OCI-LY7 (cell line): Measurements from ENCODE around the gene USPL1. TPM values are rescaled to one million over a fixed set of nuclear protein-coding genes. Genes with fewer than 3 reads are reported as not detected.
"Not testable (repeated sequence)": the region's sequence is repeated elsewhere in the genome, so short reads cannot be mapped to it uniquely, and the experiment has no call there.

ENCODE experiments used
- BruUV-seq: library from RNA; stranded (reverse); fragments of 400-500 nt; replicated peaks from 2 replicates; lab custom pipeline; 2021; lab: Mats Ljungman, UMichigan
- CTCF ChIA-PET: fragments of 300-600 bp; sonication (Branson Sonifier 250); formaldehyde crosslinking; loops from one replicate; lab custom pipeline; 2022; ENCODE audit warnings: antibody characterized with exemption; ENCODE audit not compliant: unreplicated experiment; lab: Charles Lee
- POLR2A ChIA-PET: fragments of 300-600 bp; sonication (Branson Sonifier 250); formaldehyde crosslinking; loops from one replicate; lab custom pipeline; 2022; ENCODE audit warnings: antibody characterized with exemption; lab: Charles Lee
- DNase-seq: peaks from one replicate; pipeline ENCODE4 v3.0.0-alpha.2; 2015; ENCODE audit warnings: low spot score
- H2AFZ ChIP-seq: fragments of 200-600 bp; sonication (generic), shearing (Covaris generic); 2 replicates; pipeline ENCODE4 v1.6.1; 2014; ENCODE audit warnings: mild to moderate bottlenecking, antibody characterized with exemption, low read length, moderate library complexity
- H3K27ac ChIP-seq: fragments of 200-600 bp; sonication (generic); 2 replicates; pipeline ENCODE4 v1.5.1; 2014; ENCODE audit warnings: mixed run types, low read depth, mild to moderate bottlenecking, moderate library complexity, low read length, inconsistent platforms; ENCODE audit not compliant: poor library complexity, severe bottlenecking
- H3K36me3 ChIP-seq: fragments of 200-600 bp; sonication (generic); 2 replicates; pipeline ENCODE4 v1.6.1; 2014; ENCODE audit warnings: mild to moderate bottlenecking, antibody characterized with exemption, low read length, moderate library complexity, mixed read lengths; ENCODE audit not compliant: insufficient read depth
- H3K4me1 ChIP-seq: fragments of 200-600 bp; sonication (generic); 2 replicates; pipeline ENCODE4 v1.5.1; 2014; ENCODE audit warnings: mild to moderate bottlenecking, low read length; ENCODE audit not compliant: insufficient read depth, poor library complexity, severe bottlenecking
- H3K4me2 ChIP-seq: fragments of 200-600 bp; sonication (generic); 2 replicates; pipeline ENCODE4 v1.6.1; 2014; ENCODE audit warnings: mild to moderate bottlenecking, low read length
- H3K4me3 ChIP-seq: fragments of 200-600 bp; sonication (generic); 2 replicates; pipeline ENCODE4 v1.5.1; 2014; ENCODE audit warnings: mild to moderate bottlenecking, low read depth, low read length; ENCODE audit not compliant: poor library complexity, severe bottlenecking
- H3K79me2 ChIP-seq: fragments of 200-600 bp; sonication (generic); 2 replicates; pipeline ENCODE4 v1.6.1; 2016; ENCODE audit warnings: low read depth, mild to moderate bottlenecking, low read length, moderate library complexity, mixed read lengths; ENCODE audit not compliant: insufficient read depth
- H3K9me2 ChIP-seq: fragments of 200-600 bp; sonication (generic); 2 replicates; pipeline ENCODE4 v1.6.1; 2016; ENCODE audit warnings: mild to moderate bottlenecking, low read length, mixed read lengths; ENCODE audit not compliant: insufficient read depth
- H3K9me3 ChIP-seq: fragments of 200-600 bp; sonication (generic); 2 replicates; pipeline ENCODE4 v1.6.1; 2014; ENCODE audit warnings: mild to moderate bottlenecking, mixed run types, low read length, mixed read lengths
- H4K20me1 ChIP-seq: fragments of 200-600 bp; sonication (generic); 2 replicates; pipeline ENCODE4 v1.6.1; 2014; ENCODE audit warnings: mild to moderate bottlenecking, antibody characterized with exemption, low read length, moderate library complexity, mixed read lengths; ENCODE audit not compliant: insufficient read depth
- CTCF ChIP-seq: fragments of 200-600 bp; sonication (generic); conservative IDR thresholded peaks from 2 replicates; pipeline ENCODE4 v1.5.1; 2014; ENCODE audit warnings: mild to moderate bottlenecking, antibody characterized with exemption, low read length, moderate library complexity, mixed read lengths
- EZH2phosphoT487 ChIP-seq: fragments of 200-600 bp; sonication (generic); IDR thresholded peaks from 2 replicates; pipeline ENCODE4 v1.6.1; 2018; ENCODE audit warnings: low read depth, borderline replicate concordance, mild to moderate bottlenecking, mixed run types, antibody characterized with exemption, low read length, moderate library complexity, mixed read lengths
- intact Hi-C: fragments of 100-400 bp; cut with micrococcal nuclease; formaldehyde crosslinking; loops from one replicate; pipeline ENCODE4 v1.10.0; 2022; ENCODE audit not compliant: unreplicated experiment
- total RNA-seq, 2 experiments: library from RNA; depleted of rRNA in 1 of 2; stranded (reverse); fragments of >200 nt in 1 of 2; shearing (Covaris generic) in 1 of 2; gene quantifications; 2 replicates each; pipeline ENCODE4 v1.2.3, GENCODE V29; 2014 to 2022

Gene USPL1
- total RNA-seq, 2 experiments from 2014 or later: 19.2 to 21.9 TPM

DNA sequence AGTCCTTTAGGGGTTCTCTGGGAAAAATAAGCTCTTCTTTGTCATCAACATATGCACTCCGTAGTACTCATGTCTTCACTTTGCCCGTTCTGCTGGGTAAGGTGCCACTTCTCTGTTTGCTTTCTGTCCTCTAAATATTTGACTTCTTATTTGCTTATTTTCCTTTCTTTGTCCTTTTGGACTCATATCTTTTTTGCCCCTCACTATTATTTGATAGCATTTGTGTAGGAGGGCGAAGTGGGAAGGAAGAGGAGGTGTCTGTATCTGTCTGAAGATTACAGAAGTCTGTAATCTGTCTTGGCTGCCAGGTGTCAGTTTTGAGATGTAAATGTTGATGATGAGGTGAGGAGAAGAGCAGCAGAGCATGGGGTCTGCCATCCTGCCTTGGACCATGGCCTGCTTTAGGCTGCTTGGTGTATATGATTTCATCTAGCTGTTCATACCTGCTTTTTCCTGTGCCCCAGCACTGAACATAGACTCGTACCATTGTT is 30.8 kb downstream of the USPL1 start:
- POLR2A ChIA-PET: interaction anchor here (0.5 to 1.0 kb wide), 3 partner anchors 10 to 95 kb away, joined by 3 to 5 read pairs (median 3); no protein-coding TSS in a partner anchor
- peak overlapping the region; percentile 43 for H3K4me3 ChIP-seq

DNA sequence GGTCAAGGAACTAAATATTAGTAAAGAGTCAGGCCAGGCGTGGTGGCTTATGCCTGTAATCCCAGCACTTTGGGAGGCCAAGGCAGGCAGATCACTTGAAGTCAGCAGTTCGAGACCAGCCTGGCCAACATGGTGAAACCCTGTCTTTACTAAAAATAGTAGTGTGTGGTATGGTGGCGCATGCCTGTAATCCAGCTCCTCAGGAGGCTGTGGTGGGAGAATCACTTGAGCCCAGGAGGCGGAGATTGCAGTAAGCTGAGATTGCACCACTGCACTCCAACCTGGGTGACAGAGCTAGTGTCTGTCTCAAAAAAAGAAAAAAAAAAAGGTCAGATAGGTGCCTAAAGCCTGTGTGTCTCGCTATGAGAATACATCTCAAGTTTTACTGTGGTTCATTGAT is 33.9 kb downstream of the USPL1 start:
- BruUV-seq, CTCF ChIA-PET, H3K9me2 ChIP-seq, H4K20me1 ChIP-seq, DNase-seq, intact Hi-C loops, H3K4me3 ChIP-seq, H3K27ac ChIP-seq, H3K9me3 ChIP-seq, H3K4me2 ChIP-seq, H2AFZ ChIP-seq: not testable (repeated sequence)
- Histone ChIP-seq H3K36me3 (peaks cover 100% of the 10 kb centered on the region), H3K79me2 (peaks cover 20% of the 10 kb centered on the region; the same call in 1 of the 2 replicates), H3K4me1 (peaks cover 31% of the 10 kb centered on the region)
- POLR2A ChIA-PET: interaction anchor here (0.7 to 1.1 kb wide), 2 partner anchors 36 to 44 kb away, joined by 3 to 4 read pairs; no protein-coding TSS in a partner anchor

More for the DNA sequence above, 30.8 kb downstream of the USPL1 start:
- no TSS peak for BruUV-seq
- peak overlapping the region; percentile 81 for H3K27ac ChIP-seq
- no peak overlapping the region for H2AFZ ChIP-seq
- H3K9me2 ChIP-seq: no peaks in the 10 kb centered on the region
- H3K36me3 ChIP-seq: peaks cover 100% of the 10 kb centered on the region
- intact Hi-C loops: no loop called here
- peaks cover 37% of the 10 kb centered on the region for H3K79me2 ChIP-seq
- peaks cover 6% of the 10 kb centered on the region; the same call in 1 of the 2 replicates for H4K20me1 ChIP-seq
- H3K4me2 ChIP-seq: peak overlapping the region; percentile 75
- H3K9me3 ChIP-seq: no peaks in the 10 kb centered on the region
- peak; percentile 72 for DNase-seq
- peaks cover 50% of the 10 kb centered on the region for H3K4me1 ChIP-seq
- TF ChIP-seq CTCF (no peak; the same call in 1 of the 2 replicates), EZH2phosphoT487 (no peak)
- CTCF ChIA-PET: no interaction called here

DNA sequence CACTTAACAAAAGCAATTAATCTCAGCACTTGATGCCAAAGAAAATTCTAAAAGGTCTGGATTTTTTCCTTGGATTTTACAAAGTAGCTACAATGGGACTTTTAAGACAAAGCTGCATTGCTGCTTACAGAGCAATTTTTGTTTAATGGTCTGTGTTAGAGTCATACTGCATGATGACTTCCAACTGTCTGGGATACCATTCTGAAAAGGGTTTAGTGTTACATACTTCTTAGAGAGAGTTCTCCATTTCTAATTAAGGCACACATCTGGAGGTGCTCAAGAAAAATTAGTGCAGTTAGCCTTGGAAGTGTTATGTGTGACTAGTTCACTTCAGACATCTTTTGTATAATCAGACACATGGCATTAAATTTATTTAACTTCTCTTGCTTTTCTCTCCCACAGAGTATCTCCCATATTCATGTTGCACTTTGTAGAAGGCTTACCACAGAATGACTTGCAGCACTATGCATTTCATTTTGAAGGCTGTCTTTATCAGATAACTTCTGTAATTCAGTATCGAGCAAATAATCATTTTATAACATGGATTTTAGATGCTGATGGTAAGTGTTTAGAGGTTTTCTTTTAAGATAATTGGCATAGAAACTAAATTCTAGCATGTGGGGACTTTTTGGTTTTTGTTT is 35.1 kb downstream of the USPL1 start:
- H3K4me1 ChIP-seq: peaks cover 18% of the 10 kb centered on the region
- ChIA-PET CTCF (no interaction called here), POLR2A (interaction anchor here (0.6 to 1.0 kb wide), 2 partner anchors 9 to 13 kb away, joined by 3 read pairs; no protein-coding TSS in a partner anchor)
- H3K9me3 ChIP-seq: no peaks in the 10 kb centered on the region
- H3K4me3 ChIP-seq: no peak overlapping the region
- TF ChIP-seq CTCF (no peak), EZH2phosphoT487 (no peak)
- DNase-seq: no peak
- H3K27ac ChIP-seq: no peak overlapping the region
- BruUV-seq: no TSS peak
- H3K4me2 ChIP-seq: no peak overlapping the region
- H3K9me2 ChIP-seq: no peaks in the 10 kb centered on the region
- intact Hi-C loops: no loop called here
- no peak overlapping the region for H2AFZ ChIP-seq
- peaks cover 100% of the 10 kb centered on the region for H3K36me3 ChIP-seq
- H4K20me1 ChIP-seq: peaks cover 1% of the 10 kb centered on the region; the same call in 1 of the 2 replicates
- H3K79me2 ChIP-seq: peaks cover 17% of the 10 kb centered on the region; the same call in 1 of the 2 replicates
